Measurements from ENCODE around the gene BLMH. TPM values are rescaled to one million over a fixed set of nuclear protein-coding genes. Genes with fewer than 3 reads are reported as not detected.

The BLMH gene
- total and polyA plus RNA-seq, 2 donors (not counting 1 experiment from before 2014, with no cell fraction given): 5.9 to 25.9 TPM

- Histone ChIP-seq H3K27ac (ENCODE audit: low read length in 2 of 2) (no peak overlapping the region), H2AFZ (ENCODE audit: insufficient read depth, low read depth, low read length, poor library complexity, severe bottlenecking) (no peak overlapping the region), H3K4me2 (replicated peaks; ENCODE audit: low read depth, low read length, poor library complexity, severe bottlenecking) (no peak overlapping the region), H4K20me1 (ENCODE audit: control insufficient read depth, insufficient read depth, low read length, poor library complexity, severe bottlenecking) (no peaks in the 10 kb centered on the region), H3K4me3 (ENCODE audit: control extremely low read depth in 1 of 5, extremely low read depth in 1 of 5, insufficient read depth in 1 of 5, low read depth in 2 of 5, low read length in 4 of 5) (no peak overlapping the region), H3K27me3 (replicated peaks in 1 of 4; ENCODE audit: control extremely low read depth in 1 of 4, control insufficient read depth in 3 of 4, insufficient read depth in 4 of 4, low read length in 3 of 4) (no peaks in the 10 kb centered on the region), H3K36me3 (replicated peaks in 1 of 2; ENCODE audit: control extremely low read depth in 1 of 2, control insufficient read depth in 1 of 2, extremely low read depth in 1 of 2, insufficient read depth in 2 of 2, low read length in 1 of 2) (no peaks in the 10 kb centered on the region), H3K79me2 (ENCODE audit: control insufficient read depth, insufficient read depth, low read length) (no peaks in the 10 kb centered on the region), H3K9ac (ENCODE audit: low read length) (no peak overlapping the region), H3K9me3 (ENCODE audit: control extremely low read depth in 1 of 3, control insufficient read depth in 2 of 3, insufficient read depth in 1 of 3, low read length in 2 of 3) (no peaks in the 10 kb centered on the region), H3K4me1 (ENCODE audit: control insufficient read depth in 2 of 2, insufficient read depth in 2 of 2, low read length in 2 of 2) (no peaks in the 10 kb centered on the region)
- 99% methylated on average over 11 of the region's 11 CpGs for WGBS (ENCODE audit: insufficient coverage)
- Mint-ChIP-seq H3K27ac (no peak overlapping the region), H3K27me3 (peaks cover 8% of the 10 kb centered on the region), H3K4me3 (no peak overlapping the region), H3K9me3 (ENCODE audit: insufficient read depth) (no peaks in the 10 kb centered on the region), H3K4me1 (no peaks in the 10 kb centered on the region)
- no peak for DNase-seq
- ChIA-PET CTCF (no interaction called here), POLR2A (no interaction called here)
- intact Hi-C loops (cut with micrococcal nuclease): no loop called here
- TF ChIP-seq EZH2 (IDR thresholded peaks at IDR 0.05; ENCODE audit: borderline replicate concordance, insufficient read depth, low read depth, low read length, poor library complexity, severe bottlenecking) (no peak), CTCF (IDR thresholded peaks at IDR 0.05) (no peak)
- ATAC-seq (ENCODE audit: low read depth): no peak
These were observed 81.4 kb downstream of the BLMH start for GRCh38 chr17:30210366-30210765.

DNA sequence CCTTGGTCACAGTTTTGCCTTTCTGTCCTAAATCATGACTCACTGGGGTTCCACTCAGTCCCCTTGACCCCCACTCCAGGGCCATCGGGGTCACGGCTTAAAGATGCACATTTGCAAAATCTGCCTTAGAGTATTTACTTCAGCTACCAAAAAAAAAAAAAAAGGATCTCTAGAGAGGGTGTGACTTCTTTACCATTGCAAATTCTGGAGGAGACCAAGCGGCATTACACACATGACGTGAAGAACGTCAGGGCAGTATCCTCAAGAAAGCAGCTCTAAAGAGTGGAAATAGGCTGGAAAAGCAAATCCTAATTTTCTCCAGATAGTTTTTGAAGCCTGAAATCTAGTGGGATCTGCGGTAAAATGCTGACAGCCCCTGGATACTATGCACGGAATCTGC is 81.8 kb downstream of the BLMH start:
- TF ChIP-seq EZH2 (IDR thresholded peaks at IDR 0.05; ENCODE audit: borderline replicate concordance, insufficient read depth, low read depth, low read length, poor library complexity, severe bottlenecking) (no peak), CTCF (IDR thresholded peaks at IDR 0.05) (no peak)
- WGBS (ENCODE audit: insufficient coverage): 96% methylated on average over 4 of the region's 7 CpGs
- no peak overlapping the region for H2AFZ ChIP-seq (ENCODE audit: insufficient read depth, low read depth, low read length, poor library complexity, severe bottlenecking)
- ChIA-PET POLR2A (no interaction called here), CTCF (no interaction called here)
- no peaks in the 10 kb centered on the region for H3K4me1 ChIP-seq (ENCODE audit: control insufficient read depth in 2 of 2, insufficient read depth in 2 of 2, low read length in 2 of 2)
- no peaks in the 10 kb centered on the region for H3K36me3 ChIP-seq (replicated peaks in 1 of 2; ENCODE audit: control extremely low read depth in 1 of 2, control insufficient read depth in 1 of 2, extremely low read depth in 1 of 2, insufficient read depth in 2 of 2, low read length in 1 of 2)
- H3K9ac ChIP-seq (ENCODE audit: low read length): no peak overlapping the region
- Mint-ChIP-seq H3K4me3 (no peak overlapping the region), H3K27ac (no peak overlapping the region), H3K9me3 (ENCODE audit: insufficient read depth) (no peaks in the 10 kb centered on the region), H3K27me3 (peaks cover 8% of the 10 kb centered on the region), H3K4me1 (no peaks in the 10 kb centered on the region)
- H3K27me3 ChIP-seq (replicated peaks in 1 of 4; ENCODE audit: control extremely low read depth in 1 of 4, control insufficient read depth in 3 of 4, insufficient read depth in 4 of 4, low read length in 3 of 4): no peaks in the 10 kb centered on the region
- ATAC-seq (ENCODE audit: low read depth) (no peak), DNase-seq (no peak)
- no peak overlapping the region for H3K4me2 ChIP-seq (replicated peaks; ENCODE audit: low read depth, low read length, poor library complexity, severe bottlenecking)
- H3K79me2 ChIP-seq (ENCODE audit: control insufficient read depth, insufficient read depth, low read length): no peaks in the 10 kb centered on the region
- no peak overlapping the region for H3K4me3 ChIP-seq (ENCODE audit: control extremely low read depth in 1 of 5, extremely low read depth in 1 of 5, insufficient read depth in 1 of 5, low read depth in 2 of 5, low read length in 4 of 5)
- intact Hi-C loops (cut with micrococcal nuclease): no loop called here
- no peak overlapping the region for H3K27ac ChIP-seq (ENCODE audit: low read length in 2 of 2)
- no peaks in the 10 kb centered on the region for H3K9me3 ChIP-seq (ENCODE audit: control extremely low read depth in 1 of 3, control insufficient read depth in 2 of 3, insufficient read depth in 1 of 3, low read length in 2 of 3)
- H4K20me1 ChIP-seq (ENCODE audit: control insufficient read depth, insufficient read depth, low read length, poor library complexity, severe bottlenecking): no peaks in the 10 kb centered on the region

Data from B cell (primary cell).